ENCODE results near the gene FTCDNL1. TPM values are rescaled to one million over a fixed set of nuclear protein-coding genes. Genes with fewer than 3 reads are reported as not detected.

Gene FTCDNL1
- total RNA-seq, 1 donor from 2014 or later: 1.3 TPM

DNA sequence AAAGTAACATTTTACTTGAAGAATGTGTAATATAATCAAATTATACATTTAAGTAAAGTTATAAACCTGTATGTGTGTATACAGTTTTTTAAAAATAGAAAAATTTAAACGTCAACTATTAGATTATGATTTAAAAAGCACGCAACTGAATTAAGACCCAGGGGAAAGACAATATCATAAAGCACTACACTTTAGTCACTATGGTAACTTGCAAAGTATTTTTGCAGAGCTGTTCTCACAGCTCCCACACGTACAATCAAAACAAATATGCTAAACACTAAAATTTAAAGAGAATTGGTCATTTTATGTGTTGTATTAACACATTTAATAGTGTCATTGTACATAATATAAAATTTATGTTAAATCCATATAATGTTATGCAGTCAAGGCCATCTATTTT, 59.7 kb downstream of the FTCDNL1 start:
- Mint-ChIP-seq H3K4me1 (ENCODE audit: unreplicated experiment) (no peaks in the 10 kb centered on the region), H3K4me3 (no peak overlapping the region), H3K36me3 (no peaks in the 10 kb centered on the region), H3K27me3 (no peaks in the 10 kb centered on the region), H3K9me3 (no peaks in the 10 kb centered on the region), H3K27ac (no peak overlapping the region)
- no peak for DNase-seq (ENCODE audit: extremely low spot score, unreplicated experiment)
- TF ChIP-seq, protein P1, sequence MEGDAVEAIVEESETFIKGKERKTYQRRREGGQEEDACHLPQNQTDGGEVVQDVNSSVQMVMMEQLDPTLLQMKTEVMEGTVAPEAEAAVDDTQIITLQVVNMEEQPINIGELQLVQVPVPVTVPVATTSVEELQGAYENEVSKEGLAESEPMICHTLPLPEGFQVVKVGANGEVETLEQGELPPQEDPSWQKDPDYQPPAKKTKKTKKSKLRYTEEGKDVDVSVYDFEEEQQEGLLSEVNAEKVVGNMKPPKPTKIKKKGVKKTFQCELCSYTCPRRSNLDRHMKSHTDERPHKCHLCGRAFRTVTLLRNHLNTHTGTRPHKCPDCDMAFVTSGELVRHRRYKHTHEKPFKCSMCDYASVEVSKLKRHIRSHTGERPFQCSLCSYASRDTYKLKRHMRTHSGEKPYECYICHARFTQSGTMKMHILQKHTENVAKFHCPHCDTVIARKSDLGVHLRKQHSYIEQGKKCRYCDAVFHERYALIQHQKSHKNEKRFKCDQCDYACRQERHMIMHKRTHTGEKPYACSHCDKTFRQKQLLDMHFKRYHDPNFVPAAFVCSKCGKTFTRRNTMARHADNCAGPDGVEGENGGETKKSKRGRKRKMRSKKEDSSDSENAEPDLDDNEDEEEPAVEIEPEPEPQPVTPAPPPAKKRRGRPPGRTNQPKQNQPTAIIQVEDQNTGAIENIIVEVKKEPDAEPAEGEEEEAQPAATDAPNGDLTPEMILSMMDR (conservative IDR thresholded peaks at IDR 0.05): no peak

DNA sequence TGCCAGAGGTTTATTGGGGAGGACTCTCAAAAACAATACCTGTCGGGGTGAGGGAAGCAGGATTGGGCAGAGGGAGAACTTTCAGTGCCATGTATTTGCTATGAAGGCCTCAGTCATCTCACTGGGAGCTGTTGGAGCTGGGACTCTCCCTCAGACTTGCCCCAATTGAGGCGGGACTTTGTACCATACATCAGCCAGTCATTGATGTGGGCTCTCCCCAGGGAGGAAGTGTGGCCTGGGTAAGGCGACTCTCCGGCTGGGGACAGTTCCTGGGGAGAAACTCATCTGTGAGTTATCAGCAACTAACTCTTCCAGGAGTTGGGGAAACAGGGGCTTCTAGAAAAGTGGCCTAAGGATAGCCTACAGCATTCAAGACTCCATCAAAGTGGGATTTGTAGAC, 66.5 kb downstream of the FTCDNL1 start:
- DNase-seq (ENCODE audit: extremely low spot score, unreplicated experiment): no peak
- H3K4me1 Mint-ChIP-seq (ENCODE audit: unreplicated experiment): no peaks in the 10 kb centered on the region
- peaks cover 11% of the 10 kb centered on the region for H3K27me3 Mint-ChIP-seq
- TF ChIP-seq, protein P1 (conservative IDR thresholded peaks at IDR 0.05): no peak
- peaks cover 5% of the 10 kb centered on the region for H3K9me3 Mint-ChIP-seq
- no peak overlapping the region for H3K27ac Mint-ChIP-seq
- H3K36me3 Mint-ChIP-seq: no peaks in the 10 kb centered on the region
- no peak overlapping the region for H3K4me3 Mint-ChIP-seq

DNA sequence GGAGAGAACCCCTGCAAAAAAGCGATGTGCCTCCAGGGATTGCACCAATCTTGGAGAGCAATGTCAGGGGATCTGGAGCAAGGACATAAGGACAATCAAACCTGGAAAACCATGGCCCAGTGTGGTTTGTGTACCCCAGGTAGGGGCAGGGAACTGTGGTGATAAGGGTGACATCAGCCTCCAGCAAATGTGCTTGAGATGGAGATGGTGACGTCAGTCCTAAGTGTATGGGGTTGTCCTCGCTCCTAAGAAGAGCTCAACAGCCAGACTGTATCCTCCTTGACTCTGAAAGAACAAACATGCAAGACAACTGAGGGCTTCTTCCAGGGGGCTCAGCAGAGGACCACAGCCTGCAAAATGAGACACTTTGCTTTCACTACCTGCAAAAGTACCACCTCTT, 71.4 kb downstream of the FTCDNL1 start:
- Mint-ChIP-seq H3K9me3 (peaks cover 5% of the 10 kb centered on the region), H3K27ac (no peak overlapping the region), H3K27me3 (peaks cover 18% of the 10 kb centered on the region), H3K36me3 (no peaks in the 10 kb centered on the region), H3K4me3 (no peak overlapping the region), H3K4me1 (ENCODE audit: unreplicated experiment) (no peaks in the 10 kb centered on the region)
- no peak for DNase-seq (ENCODE audit: extremely low spot score, unreplicated experiment)
- TF ChIP-seq, protein P1 (conservative IDR thresholded peaks at IDR 0.05): no peak

DNA sequence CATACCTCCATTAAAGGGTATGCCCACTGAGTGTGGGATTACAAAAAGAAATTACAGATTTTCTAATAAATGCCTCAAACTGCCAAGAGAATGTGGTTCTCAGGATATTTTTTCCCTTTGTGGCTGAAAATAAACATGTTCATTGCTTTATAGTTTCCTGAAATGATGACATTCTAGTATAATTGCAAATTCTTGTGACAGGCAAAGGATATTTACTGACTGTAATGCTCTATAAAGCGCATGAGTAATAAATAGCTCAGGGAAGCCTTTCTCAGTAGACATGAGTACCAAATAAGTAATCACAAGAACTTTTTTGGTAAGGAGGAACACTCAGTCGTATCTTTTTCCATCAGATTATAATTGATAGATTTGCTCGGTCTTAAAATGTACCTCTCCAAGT, 72.3 kb downstream of the FTCDNL1 start:
- peaks cover 5% of the 10 kb centered on the region for H3K9me3 Mint-ChIP-seq
- TF ChIP-seq, protein P1 (conservative IDR thresholded peaks at IDR 0.05): no peak
- no peaks in the 10 kb centered on the region for H3K4me1 Mint-ChIP-seq (ENCODE audit: unreplicated experiment)
- no peak for DNase-seq (ENCODE audit: extremely low spot score, unreplicated experiment)
- H3K36me3 Mint-ChIP-seq: no peaks in the 10 kb centered on the region
- peaks cover 18% of the 10 kb centered on the region for H3K27me3 Mint-ChIP-seq
- no peak overlapping the region for H3K27ac Mint-ChIP-seq
- no peak overlapping the region for H3K4me3 Mint-ChIP-seq

DNA sequence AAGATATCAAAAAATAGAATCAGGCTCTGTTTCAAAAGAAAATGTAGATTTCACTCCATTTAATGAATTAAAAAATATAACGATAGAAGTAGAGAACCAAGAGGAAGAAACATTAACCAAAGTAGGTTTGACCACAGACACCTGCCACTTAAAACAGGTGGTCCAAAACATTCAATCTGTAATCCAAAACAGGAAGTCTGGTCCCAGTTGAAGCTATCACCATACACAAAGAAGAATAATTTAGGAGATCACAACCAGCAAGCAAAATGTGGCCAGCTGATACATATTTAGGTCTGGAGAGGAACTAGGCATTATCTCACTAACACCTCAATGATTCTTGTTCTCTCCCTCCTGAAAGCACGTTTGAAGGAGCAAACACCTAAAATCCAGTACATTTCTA, 73.1 kb downstream of the FTCDNL1 start:
- DNase-seq (ENCODE audit: extremely low spot score, unreplicated experiment): no peak
- peaks cover 18% of the 10 kb centered on the region for H3K27me3 Mint-ChIP-seq
- H3K9me3 Mint-ChIP-seq: peaks cover 5% of the 10 kb centered on the region
- no peak overlapping the region for H3K27ac Mint-ChIP-seq
- H3K36me3 Mint-ChIP-seq: no peaks in the 10 kb centered on the region
- H3K4me3 Mint-ChIP-seq: no peak overlapping the region
- TF ChIP-seq, protein P1 (conservative IDR thresholded peaks at IDR 0.05): no peak
- H3K4me1 Mint-ChIP-seq (ENCODE audit: unreplicated experiment): no peaks in the 10 kb centered on the region

DNA sequence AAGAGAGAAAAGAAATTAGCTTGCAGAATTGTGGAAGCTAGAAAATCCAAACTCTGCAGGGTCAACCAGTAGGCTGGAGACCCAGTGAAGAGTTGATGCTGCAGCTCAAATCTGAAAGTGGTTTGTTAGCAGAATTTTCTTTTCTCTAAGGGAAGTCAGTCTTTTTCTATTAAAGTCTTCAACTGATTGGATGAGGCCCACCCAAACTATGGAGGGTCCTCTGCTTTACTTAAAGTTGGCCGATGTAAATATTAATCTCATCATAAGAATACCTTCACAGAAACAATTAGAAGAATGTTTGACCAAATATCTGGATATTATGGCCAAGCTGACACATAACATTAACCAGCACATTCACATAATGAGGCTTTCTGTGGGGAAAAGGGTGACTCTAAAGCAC, 73.7 kb downstream of the FTCDNL1 start:
- H3K9me3 Mint-ChIP-seq: peaks cover 5% of the 10 kb centered on the region
- no peaks in the 10 kb centered on the region for H3K4me1 Mint-ChIP-seq (ENCODE audit: unreplicated experiment)
- TF ChIP-seq, protein P1 (conservative IDR thresholded peaks at IDR 0.05): no peak
- no peak overlapping the region for H3K27ac Mint-ChIP-seq
- peaks cover 18% of the 10 kb centered on the region for H3K27me3 Mint-ChIP-seq
- no peak overlapping the region for H3K4me3 Mint-ChIP-seq
- no peaks in the 10 kb centered on the region for H3K36me3 Mint-ChIP-seq
- DNase-seq (ENCODE audit: extremely low spot score, unreplicated experiment): no peak

Measured in type B pancreatic cell (in vitro differentiated cells).